GM19328 (cell line): ENCODE results near the gene AWAT1.
"Not testable (repeated sequence)": the region's sequence is repeated elsewhere in the genome, so short reads cannot be mapped to it uniquely, and the experiment has no call there.

Experiments used
- ATAC-seq: cut with Tn5 transposase; IDR thresholded peaks from one replicate; pipeline ENCODE4 v1.9.1; 2021; ENCODE audit warnings: mild to moderate bottlenecking, moderate library complexity; ENCODE audit not compliant: unreplicated experiment

AWAT1 gene

GRCh38 chrX:70260104-70260503, 25.6 kb downstream of the AWAT1 start, which contains the start of gene P2RY4:
TSS of gene P2RY4 (minus strand) at chrX:70260204. CDS start at chrX:70259624, 580 bp downstream.
- ATAC-seq = no peak

GRCh38 chrX:70262952-70263567, 28.6 kb downstream of the AWAT1 start:
- ATAC-seq = no peak

GRCh38 chrX:70264784-70265183, 30.3 kb downstream of the AWAT1 start:
- ATAC-seq = no peak

- no peak for ATAC-seq
Observed at GRCh38 chrX:70268034-70268433, 33.6 kb downstream of the AWAT1 start, which contains the start of gene ARR3. TSS of gene ARR3 (plus strand) at chrX:70268334. CDS start at chrX:70269386, 1,052 bp downstream.

GRCh38 chrX:70274029-70274428, 39.6 kb downstream of the AWAT1 start:
- ATAC-seq = not testable (repeated sequence)

- no peak for ATAC-seq
Observed at GRCh38 chrX:70279081-70279480, 44.6 kb downstream of the AWAT1 start.

GRCh38 chrX:70280573-70280972, 46.1 kb downstream of the AWAT1 start:
- ATAC-seq = no peak

- ATAC-seq = no peak
Observed at GRCh38 chrX:70281951-70282350, 47.5 kb downstream of the AWAT1 start, which contains the start of gene RAB41. TSS of gene RAB41 (plus strand) at chrX:70282172. CDS start at chrX:70282218, 46 bp downstream.

GRCh38 chrX:70289168-70289792, 54.8 kb downstream of the AWAT1 start:
- ATAC-seq = no peak
